Progenitor cell of endocrine pancreas (in vitro differentiated cells): ENCODE data around the gene SLC14A1. TPM values are rescaled to one million over a fixed set of nuclear protein-coding genes. Genes with fewer than 3 reads are reported as not detected.

Experiments used
- DNase-seq: peaks from one replicate; pipeline ENCODE4 v3.0.0; 2021; ENCODE audit warnings: low spot score; ENCODE audit not compliant: unreplicated experiment
- H3K27ac Mint-ChIP-seq: 2 replicates; pipeline ENCODE4 v1.8.0; 2021; ENCODE audit warnings: mild to moderate bottlenecking, moderate library complexity, mixed read lengths
- H3K27me3 Mint-ChIP-seq: 2 replicates; pipeline ENCODE4 v1.8.0; 2021; ENCODE audit warnings: mixed read lengths
- H3K36me3 Mint-ChIP-seq: 2 replicates; pipeline ENCODE4 v1.8.0; 2022; ENCODE audit warnings: mixed read lengths; ENCODE audit not compliant: insufficient read depth
- H3K4me1 Mint-ChIP-seq: 2 replicates; pipeline ENCODE4 v1.8.0; 2021; ENCODE audit warnings: low read depth, mixed read lengths
- H3K4me3 Mint-ChIP-seq: 2 replicates; pipeline ENCODE4 v1.8.0; 2021; ENCODE audit warnings: low read depth, mild to moderate bottlenecking, moderate library complexity, mixed read lengths
- H3K9me3 Mint-ChIP-seq: 2 replicates; pipeline ENCODE4 v1.8.0; 2021; ENCODE audit warnings: low read depth, mixed read lengths
- total RNA-seq: library from RNA; stranded (reverse); gene quantifications from 2 replicates; pipeline ENCODE4 v1.2.1, GENCODE V29; 2021
- TF ChIP-seq, protein P1 (sequence below): fragments of 200-600 bp; sonication (generic); IDR thresholded peaks from one replicate; pipeline ENCODE4 v1.5.0; 2021; ENCODE audit warnings: antibody characterized with exemption, mild to moderate bottlenecking; ENCODE audit not compliant: unreplicated experiment

The SLC14A1 gene
- total RNA-seq, 1 donor from 2014 or later = 0.50 TPM

- Mint-ChIP-seq H3K4me1 (peaks cover 2% of the 10 kb centered on the region), H3K4me3 (no peak overlapping the region), H3K27ac (no peak overlapping the region), H3K27me3 (peaks cover 10% of the 10 kb centered on the region), H3K9me3 (no peaks in the 10 kb centered on the region), H3K36me3 (no peaks in the 10 kb centered on the region)
- no peak for DNase-seq
- TF ChIP-seq, protein P1, sequence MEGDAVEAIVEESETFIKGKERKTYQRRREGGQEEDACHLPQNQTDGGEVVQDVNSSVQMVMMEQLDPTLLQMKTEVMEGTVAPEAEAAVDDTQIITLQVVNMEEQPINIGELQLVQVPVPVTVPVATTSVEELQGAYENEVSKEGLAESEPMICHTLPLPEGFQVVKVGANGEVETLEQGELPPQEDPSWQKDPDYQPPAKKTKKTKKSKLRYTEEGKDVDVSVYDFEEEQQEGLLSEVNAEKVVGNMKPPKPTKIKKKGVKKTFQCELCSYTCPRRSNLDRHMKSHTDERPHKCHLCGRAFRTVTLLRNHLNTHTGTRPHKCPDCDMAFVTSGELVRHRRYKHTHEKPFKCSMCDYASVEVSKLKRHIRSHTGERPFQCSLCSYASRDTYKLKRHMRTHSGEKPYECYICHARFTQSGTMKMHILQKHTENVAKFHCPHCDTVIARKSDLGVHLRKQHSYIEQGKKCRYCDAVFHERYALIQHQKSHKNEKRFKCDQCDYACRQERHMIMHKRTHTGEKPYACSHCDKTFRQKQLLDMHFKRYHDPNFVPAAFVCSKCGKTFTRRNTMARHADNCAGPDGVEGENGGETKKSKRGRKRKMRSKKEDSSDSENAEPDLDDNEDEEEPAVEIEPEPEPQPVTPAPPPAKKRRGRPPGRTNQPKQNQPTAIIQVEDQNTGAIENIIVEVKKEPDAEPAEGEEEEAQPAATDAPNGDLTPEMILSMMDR = no peak
Measured at GRCh38 chr18:45783097-45784075, 59.4 kb downstream of the SLC14A1 start.

- Mint-ChIP-seq H3K27me3 (peaks cover 3% of the 10 kb centered on the region), H3K27ac (no peak overlapping the region), H3K4me3 (no peak overlapping the region), H3K4me1 (peaks cover 2% of the 10 kb centered on the region), H3K36me3 (no peaks in the 10 kb centered on the region), H3K9me3 (no peaks in the 10 kb centered on the region)
- no peak for DNase-seq
- TF ChIP-seq, protein P1 = no peak
Measured at GRCh38 chr18:45785134-45785533, 61.2 kb downstream of the SLC14A1 start.

- Mint-ChIP-seq H3K27me3 (no peaks in the 10 kb centered on the region), H3K27ac (no peak overlapping the region), H3K9me3 (peaks cover 2% of the 10 kb centered on the region), H3K36me3 (no peaks in the 10 kb centered on the region), H3K4me1 (peaks cover 2% of the 10 kb centered on the region), H3K4me3 (no peak overlapping the region)
- DNase-seq = no peak
- TF ChIP-seq, protein P1 = no peak
Measured at GRCh38 chr18:45786941-45787340, 63.0 kb downstream of the SLC14A1 start.

DNA sequence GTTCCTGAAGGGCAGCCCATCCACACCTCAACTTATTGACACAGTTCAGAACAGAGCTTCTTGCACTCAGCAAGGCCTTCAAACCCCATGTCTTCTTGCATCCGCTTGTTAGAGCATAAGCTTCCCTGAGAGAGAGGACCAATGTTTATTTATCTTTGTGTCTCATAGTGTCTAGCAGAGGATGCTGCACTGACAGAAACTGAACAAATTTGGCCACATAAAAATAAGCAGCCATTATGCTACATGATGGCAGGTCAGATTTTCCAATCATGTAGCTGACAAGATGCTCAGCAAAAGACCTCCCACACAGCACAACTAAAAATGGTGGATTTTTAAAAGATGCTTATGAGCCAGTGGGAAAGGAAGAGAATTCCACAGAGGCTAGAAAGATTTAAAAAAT is 63.4 kb downstream of the SLC14A1 start:
- no peaks in the 10 kb centered on the region for H3K36me3 Mint-ChIP-seq
- DNase-seq = no peak
- H3K27ac Mint-ChIP-seq = no peak overlapping the region
- H3K4me1 Mint-ChIP-seq = peaks cover 2% of the 10 kb centered on the region
- no peaks in the 10 kb centered on the region for H3K27me3 Mint-ChIP-seq
- H3K4me3 Mint-ChIP-seq = no peak overlapping the region
- TF ChIP-seq, protein P1 = no peak
- peaks cover 2% of the 10 kb centered on the region for H3K9me3 Mint-ChIP-seq

DNA sequence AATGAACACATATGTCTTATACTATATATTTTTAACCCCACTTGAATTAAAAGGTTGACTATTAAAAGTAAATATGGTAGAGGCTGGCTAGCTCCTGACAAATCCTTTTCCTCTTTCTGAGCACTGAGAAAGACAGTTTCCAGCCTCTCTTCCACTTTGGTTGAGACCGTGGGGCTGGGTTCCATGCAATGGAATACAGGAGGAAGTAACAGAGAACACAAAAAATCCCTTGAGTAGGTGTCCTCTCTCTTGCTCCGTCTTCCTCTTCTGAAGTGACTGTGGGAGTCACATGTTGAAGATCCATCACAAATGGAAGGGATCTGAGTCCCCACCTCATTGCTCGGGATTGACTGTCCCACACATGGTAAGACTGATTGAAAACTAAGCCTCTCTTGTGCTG is 64.9 kb downstream of the SLC14A1 start:
- TF ChIP-seq, protein P1 = no peak
- no peak overlapping the region for H3K27ac Mint-ChIP-seq
- H3K9me3 Mint-ChIP-seq = peaks cover 2% of the 10 kb centered on the region
- no peaks in the 10 kb centered on the region for H3K27me3 Mint-ChIP-seq
- no peak overlapping the region for H3K4me3 Mint-ChIP-seq
- H3K36me3 Mint-ChIP-seq = no peaks in the 10 kb centered on the region
- no peaks in the 10 kb centered on the region for H3K4me1 Mint-ChIP-seq
- no peak for DNase-seq
